Effector memory CD8-positive, alpha-beta T cell (primary cell): ENCODE data around the gene COL5A2.

Experiments used
- ATAC-seq: fragments of 150-1000 bp; cut with Tn5 transposase; replicated peaks from 2 replicates; pipeline ENCODE4 v1.10.0; 2021; ENCODE audit warnings: mild to moderate bottlenecking, moderate library complexity
- DNase-seq, 3 experiments: peaks; one replicate each; pipeline ENCODE4 v3.0.0; 2021
- H3K27ac Mint-ChIP-seq, 2 donors: one replicate each; pipeline ENCODE4 v1.8.0; 2022; ENCODE audit warnings: mild to moderate bottlenecking in 2 of 2, mixed read lengths in 2 of 2, moderate library complexity in 2 of 2
- H3K27me3 Mint-ChIP-seq, 2 donors: one replicate each; pipeline ENCODE4 v1.8.0; 2022; ENCODE audit warnings: mixed read lengths in 2 of 2
- H3K36me3 Mint-ChIP-seq: one replicate; pipeline ENCODE4 v1.8.0; 2022; ENCODE audit warnings: mild to moderate bottlenecking, moderate library complexity, mixed read lengths; ENCODE audit not compliant: insufficient read depth
- H3K4me1 Mint-ChIP-seq, 2 donors: one replicate each; pipeline ENCODE4 v1.8.0; 2022; ENCODE audit warnings: low read depth in 2 of 2, mixed read lengths in 2 of 2
- H3K4me3 Mint-ChIP-seq, 2 donors: one replicate each; pipeline ENCODE4 v1.8.0; 2022; ENCODE audit warnings: mild to moderate bottlenecking in 2 of 2, mixed read lengths in 2 of 2, moderate library complexity in 2 of 2
- H3K9me3 Mint-ChIP-seq, 2 donors: one replicate each; pipeline ENCODE4 v1.8.0; 2022; ENCODE audit warnings: mixed read lengths in 2 of 2

COL5A2 gene

DNA sequence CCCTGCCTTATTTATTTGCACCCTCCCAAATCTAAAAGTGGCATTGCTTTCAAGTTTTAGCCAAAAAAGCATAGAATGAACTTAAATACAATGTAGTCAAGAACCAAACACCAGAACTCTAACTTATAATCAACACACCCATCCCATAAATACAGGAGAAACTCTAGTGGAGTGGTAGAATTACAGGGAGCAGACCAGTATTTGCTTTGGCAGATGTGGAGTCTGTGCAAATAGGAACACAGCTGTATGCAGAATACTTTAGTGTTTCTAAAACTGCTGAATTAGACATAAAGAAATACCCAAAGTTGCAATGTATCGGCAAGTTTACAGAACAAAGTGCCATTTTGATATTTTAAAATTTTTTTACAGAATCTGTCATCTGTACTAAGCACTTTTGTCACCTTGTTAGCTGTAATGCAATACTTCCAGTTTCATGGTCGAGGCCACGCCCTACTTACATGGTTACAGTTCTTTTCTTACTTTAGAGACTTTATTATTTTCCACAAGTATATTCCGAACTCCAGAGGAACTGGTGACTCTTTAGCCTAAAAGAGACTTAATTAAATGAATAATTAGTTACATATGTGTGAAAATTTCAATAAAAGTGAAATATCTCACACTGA lies 23.7 kb upstream of the COL5A2 start:
- H3K27me3 Mint-ChIP-seq, result no peaks in the 10 kb centered on the region
- no peak overlapping the region for H3K27ac Mint-ChIP-seq
- no peak for DNase-seq
- no peaks in the 10 kb centered on the region for H3K4me1 Mint-ChIP-seq
- no peak overlapping the region for H3K4me3 Mint-ChIP-seq
- H3K9me3 Mint-ChIP-seq, result no peaks in the 10 kb centered on the region
- no peak for ATAC-seq
- no peaks in the 10 kb centered on the region for H3K36me3 Mint-ChIP-seq

GRCh38 chr2:189199797-189200196 lies 20.2 kb upstream of the COL5A2 start:
- Mint-ChIP-seq H3K4me1 (no peaks in the 10 kb centered on the region), H3K4me3 (no peak overlapping the region), H3K27ac (no peak overlapping the region), H3K36me3 (no peaks in the 10 kb centered on the region), H3K27me3 (no peaks in the 10 kb centered on the region), H3K9me3 (no peaks in the 10 kb centered on the region)
- ATAC-seq (no peak), DNase-seq (no peak)

GRCh38 chr2:189192766-189193165 lies 13.2 kb upstream of the COL5A2 start:
- no peaks in the 10 kb centered on the region for H3K9me3 Mint-ChIP-seq
- no peaks in the 10 kb centered on the region for H3K27me3 Mint-ChIP-seq
- no peak overlapping the region for H3K27ac Mint-ChIP-seq
- no peaks in the 10 kb centered on the region for H3K4me1 Mint-ChIP-seq
- H3K4me3 Mint-ChIP-seq, result no peak overlapping the region
- no peaks in the 10 kb centered on the region for H3K36me3 Mint-ChIP-seq
- DNase-seq, result no peak
- ATAC-seq, result no peak

- no peaks in the 10 kb centered on the region for H3K36me3 Mint-ChIP-seq
- no peak overlapping the region for H3K27ac Mint-ChIP-seq
- no peaks in the 10 kb centered on the region for H3K9me3 Mint-ChIP-seq
- H3K4me3 Mint-ChIP-seq, result no peak overlapping the region
- no peak for ATAC-seq
- DNase-seq, result no peak
- H3K4me1 Mint-ChIP-seq, result no peaks in the 10 kb centered on the region
- no peaks in the 10 kb centered on the region for H3K27me3 Mint-ChIP-seq
These were observed 12.2 kb upstream of the COL5A2 start for GRCh38 chr2:189191766-189192165.

DNA sequence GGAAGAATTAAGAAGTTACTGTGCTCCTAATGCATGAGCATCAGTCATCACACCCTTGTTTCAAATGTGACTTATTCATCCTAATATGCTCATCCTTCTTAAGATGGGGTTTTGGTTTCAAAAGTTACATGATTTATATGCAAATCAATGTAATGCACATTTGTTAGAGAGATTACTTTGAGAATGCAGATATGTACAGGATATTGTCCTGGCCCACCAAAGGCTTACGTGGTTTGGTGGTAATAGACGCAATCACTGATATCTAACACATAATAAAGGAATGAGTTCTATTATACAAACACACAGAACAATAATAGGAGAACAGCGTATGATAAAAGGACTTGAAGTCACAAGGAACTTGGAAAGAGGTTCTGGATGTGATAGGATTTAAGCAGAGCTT lies 11.1 kb upstream of the COL5A2 start:
- H3K9me3 Mint-ChIP-seq, result no peaks in the 10 kb centered on the region
- no peaks in the 10 kb centered on the region for H3K27me3 Mint-ChIP-seq
- no peak for DNase-seq
- no peak for ATAC-seq
- no peaks in the 10 kb centered on the region for H3K4me1 Mint-ChIP-seq
- no peaks in the 10 kb centered on the region for H3K36me3 Mint-ChIP-seq
- no peak overlapping the region for H3K4me3 Mint-ChIP-seq
- no peak overlapping the region for H3K27ac Mint-ChIP-seq

GRCh38 chr2:189188115-189188805 lies 8.7 kb upstream of the COL5A2 start:
- Mint-ChIP-seq H3K27ac (no peak overlapping the region), H3K9me3 (no peaks in the 10 kb centered on the region), H3K4me1 (no peaks in the 10 kb centered on the region), H3K27me3 (no peaks in the 10 kb centered on the region), H3K36me3 (no peaks in the 10 kb centered on the region), H3K4me3 (no peak overlapping the region)
- ATAC-seq (no peak), DNase-seq (no peak)

- Mint-ChIP-seq H3K36me3 (no peaks in the 10 kb centered on the region), H3K27me3 (no peaks in the 10 kb centered on the region), H3K27ac (no peak overlapping the region), H3K4me3 (no peak overlapping the region), H3K9me3 (no peaks in the 10 kb centered on the region), H3K4me1 (peaks cover 6 to 9% of the 10 kb centered on the region in 2 donors)
- no peak for DNase-seq
- no peak for ATAC-seq
These were observed 3.6 kb upstream of the COL5A2 start for GRCh38 chr2:189183170-189183569.

DNA sequence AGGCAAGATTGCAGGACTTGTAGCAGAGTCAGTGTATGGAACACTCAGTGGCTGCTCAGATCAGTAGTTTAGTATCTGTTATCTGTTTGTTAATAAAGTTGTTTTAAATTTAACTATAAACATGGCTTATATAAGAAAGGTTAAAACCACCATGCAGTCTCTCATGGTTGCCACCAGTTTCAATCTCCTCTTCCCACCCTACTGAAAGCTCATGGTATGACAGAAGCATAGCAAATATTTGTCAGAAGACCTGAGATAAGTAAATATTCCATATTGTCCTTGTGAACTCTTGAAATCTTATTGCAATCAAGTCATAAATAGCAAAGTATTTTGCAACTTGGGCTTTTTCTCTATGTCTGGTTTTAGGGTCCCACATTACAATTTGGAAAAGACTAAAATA lies 2.1 kb upstream of the COL5A2 start:
- H3K4me3 Mint-ChIP-seq, result no peak overlapping the region
- ATAC-seq (no peak), DNase-seq (no peak)
- H3K27me3 Mint-ChIP-seq, result no peaks in the 10 kb centered on the region
- H3K27ac Mint-ChIP-seq, result no peak overlapping the region
- no peaks in the 10 kb centered on the region for H3K9me3 Mint-ChIP-seq
- H3K4me1 Mint-ChIP-seq, result peaks cover 6 to 9% of the 10 kb centered on the region in 2 donors
- H3K36me3 Mint-ChIP-seq, result no peaks in the 10 kb centered on the region

GRCh38 chr2:189178726-189179569 lies 613 bp downstream of the COL5A2 start:
- no peaks in the 10 kb centered on the region for H3K9me3 Mint-ChIP-seq
- no peaks in the 10 kb centered on the region for H3K27me3 Mint-ChIP-seq
- DNase-seq (no peak), ATAC-seq (no peak)
- peak overlapping the region in 1 of 2 donors; percentile 5 for H3K4me3 Mint-ChIP-seq
- no peak overlapping the region for H3K27ac Mint-ChIP-seq
- H3K4me1 Mint-ChIP-seq, result peaks cover 6 to 9% of the 10 kb centered on the region in 2 donors
- no peaks in the 10 kb centered on the region for H3K36me3 Mint-ChIP-seq

- H3K27ac Mint-ChIP-seq, result no peak overlapping the region
- no peak for ATAC-seq
- H3K9me3 Mint-ChIP-seq, result no peaks in the 10 kb centered on the region
- no peaks in the 10 kb centered on the region for H3K27me3 Mint-ChIP-seq
- H3K4me3 Mint-ChIP-seq, result no peak overlapping the region
- no peak for DNase-seq
- peaks cover 6 to 9% of the 10 kb centered on the region in 2 donors for H3K4me1 Mint-ChIP-seq
- no peaks in the 10 kb centered on the region for H3K36me3 Mint-ChIP-seq
These were observed 1.5 kb downstream of the COL5A2 start for GRCh38 chr2:189178054-189178453.

DNA sequence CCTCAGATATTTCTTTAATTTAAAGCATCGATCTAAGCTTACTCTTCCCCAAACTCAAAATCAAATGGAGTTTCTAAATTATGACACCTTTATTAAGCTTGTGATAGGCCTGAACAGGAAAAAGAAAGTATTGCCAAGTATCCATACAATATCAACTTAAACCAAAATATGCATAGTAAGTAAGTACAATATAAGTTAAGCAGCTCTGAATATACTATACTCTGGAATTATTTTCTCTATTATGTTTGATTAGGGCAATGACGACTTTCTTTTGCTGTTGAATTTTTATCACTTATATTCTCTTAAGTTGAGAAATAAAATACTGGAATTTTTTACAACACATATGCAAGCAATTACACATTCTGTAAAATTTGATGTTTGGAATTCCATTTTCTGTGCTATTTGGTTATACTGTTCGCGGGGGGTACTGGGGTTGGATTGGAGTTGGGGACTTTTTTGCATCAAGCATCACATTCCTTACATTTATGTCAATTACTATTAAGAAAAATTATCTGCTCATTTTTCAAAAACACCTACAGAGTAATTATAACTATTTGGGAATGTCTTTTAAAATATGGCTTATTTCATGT lies 2.2 kb downstream of the COL5A2 start:
- no peak for DNase-seq
- ATAC-seq, result no peak
- Mint-ChIP-seq H3K27ac (no peak overlapping the region), H3K36me3 (no peaks in the 10 kb centered on the region), H3K4me1 (peaks cover 6 to 9% of the 10 kb centered on the region in 2 donors), H3K27me3 (no peaks in the 10 kb centered on the region), H3K9me3 (no peaks in the 10 kb centered on the region), H3K4me3 (no peak overlapping the region)

DNA sequence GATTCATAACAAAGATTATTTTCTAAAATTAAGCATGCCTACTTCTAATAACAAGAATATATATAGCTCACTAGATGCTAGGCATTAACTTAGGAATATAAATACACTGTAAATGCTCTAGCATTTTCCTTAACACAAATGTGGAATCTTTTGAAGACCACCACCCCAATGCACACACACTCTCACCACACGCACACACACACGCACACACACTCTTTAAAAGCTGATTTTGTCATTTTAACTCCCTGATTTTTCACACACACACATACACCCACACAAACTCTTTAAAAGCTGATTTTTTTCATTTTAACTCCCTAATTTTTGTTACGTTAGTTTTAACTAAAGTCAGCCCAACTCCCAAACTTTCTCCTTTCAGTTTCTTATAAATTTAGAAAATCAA lies 3.0 kb downstream of the COL5A2 start:
- H3K4me1 Mint-ChIP-seq, result peaks cover 6 to 9% of the 10 kb centered on the region in 2 donors
- no peak overlapping the region for H3K4me3 Mint-ChIP-seq
- no peaks in the 10 kb centered on the region for H3K27me3 Mint-ChIP-seq
- ATAC-seq, result no peak
- no peak for DNase-seq
- H3K36me3 Mint-ChIP-seq, result no peaks in the 10 kb centered on the region
- H3K27ac Mint-ChIP-seq, result no peak overlapping the region
- H3K9me3 Mint-ChIP-seq, result no peaks in the 10 kb centered on the region

DNA sequence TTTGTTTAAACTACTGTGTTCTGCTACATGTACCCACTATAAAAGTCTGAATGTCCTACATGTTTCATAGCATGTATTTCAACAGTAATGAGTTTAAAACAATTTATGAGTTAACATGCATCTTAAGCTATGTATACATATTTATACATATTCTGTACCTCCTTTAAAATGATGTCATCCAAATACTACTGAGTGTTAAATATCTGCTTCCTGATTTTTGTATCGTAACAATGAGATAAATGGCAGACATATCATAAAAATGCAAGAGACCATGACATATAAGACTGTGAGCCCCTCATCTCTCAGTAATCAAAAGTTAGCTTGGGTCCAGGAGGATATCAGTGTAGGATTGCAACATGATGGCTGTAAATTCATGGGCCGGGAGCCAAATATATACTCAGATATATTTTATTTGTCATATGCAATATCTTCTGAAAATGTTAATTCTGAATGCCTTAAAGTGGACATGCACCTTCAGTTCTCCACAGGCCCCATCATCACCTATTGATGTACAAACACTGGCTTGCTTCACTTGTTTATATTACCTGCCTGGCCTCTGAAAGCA lies 3.6 kb downstream of the COL5A2 start:
- ATAC-seq (no peak), DNase-seq (no peak)
- no peaks in the 10 kb centered on the region for H3K9me3 Mint-ChIP-seq
- H3K27ac Mint-ChIP-seq, result no peak overlapping the region
- H3K36me3 Mint-ChIP-seq, result no peaks in the 10 kb centered on the region
- no peak overlapping the region for H3K4me3 Mint-ChIP-seq
- H3K4me1 Mint-ChIP-seq, result peaks cover 6 to 9% of the 10 kb centered on the region in 2 donors
- no peaks in the 10 kb centered on the region for H3K27me3 Mint-ChIP-seq
